H9 (cell line): ENCODE measurements around the gene ITPR2. TPM values are rescaled to one million over a fixed set of nuclear protein-coding genes. Genes with fewer than 3 reads are reported as not detected.

ENCODE experiments used
- DNase-seq: peaks from one replicate; pipeline ENCODE4 v3.0.0-alpha.2; 2017
- H2AFZ ChIP-seq: one replicate; pipeline ENCODE4 v1.6.1; 2013; ENCODE audit warnings: mild to moderate bottlenecking, low read length, control low read depth, moderate library complexity
- H2AK5ac ChIP-seq: 2 replicates; pipeline ENCODE4 v1.6.1; 2013; ENCODE audit warnings: low read length, control low read depth, mixed read lengths; ENCODE audit not compliant: insufficient read length
- H2BK120ac ChIP-seq: one replicate; pipeline ENCODE4 v1.6.1; 2013; ENCODE audit warnings: low read depth, mild to moderate bottlenecking, low read length, control low read depth, inconsistent platforms; ENCODE audit not compliant: poor library complexity, severe bottlenecking
- H2BK12ac ChIP-seq: 2 replicates; pipeline ENCODE4 v1.6.1; 2013; ENCODE audit warnings: low read length, control low read depth, mixed read lengths, low read depth; ENCODE audit not compliant: insufficient read length
- H2BK15ac ChIP-seq: 2 replicates; pipeline ENCODE4 v1.6.1; 2013; ENCODE audit warnings: low read depth, low read length, control low read depth
- H2BK20ac ChIP-seq: one replicate; pipeline ENCODE4 v1.6.1; 2013; ENCODE audit warnings: low read depth, mild to moderate bottlenecking, low read length, control low read depth, inconsistent platforms; ENCODE audit not compliant: poor library complexity, severe bottlenecking
- H2BK5ac ChIP-seq: 2 replicates; pipeline ENCODE4 v1.6.1; 2013; ENCODE audit warnings: low read length, control low read depth, mixed read lengths; ENCODE audit not compliant: insufficient read length
- H3K14ac ChIP-seq: 2 replicates; pipeline ENCODE4 v1.6.1; 2013; ENCODE audit warnings: low read length, control low read depth; ENCODE audit not compliant: insufficient read depth
- H3K18ac ChIP-seq: 2 replicates; pipeline ENCODE4 v1.6.1; 2013; ENCODE audit warnings: low read depth, mild to moderate bottlenecking, mixed read lengths, low read length, control low read depth; ENCODE audit not compliant: insufficient read length
- H3K23ac ChIP-seq: 2 replicates; pipeline ENCODE4 v1.6.1; 2013; ENCODE audit warnings: low read length, control low read depth, mixed read lengths, low read depth; ENCODE audit not compliant: insufficient read length
- H3K23me2 ChIP-seq: 2 replicates; pipeline ENCODE4 v1.6.1; 2013; ENCODE audit warnings: low read depth, mild to moderate bottlenecking, mixed read lengths, low read length, control low read depth; ENCODE audit not compliant: insufficient read length, poor library complexity, severe bottlenecking
- H3K27ac ChIP-seq: 2 replicates; pipeline ENCODE4 v1.5.1; 2013; ENCODE audit warnings: low read length, control low read depth, mixed read lengths, low read depth; ENCODE audit not compliant: insufficient read length
- H3K27me3 ChIP-seq: 2 replicates; pipeline ENCODE4 v1.6.1; 2013; ENCODE audit warnings: low read length, control low read depth, inconsistent platforms; ENCODE audit not compliant: insufficient read depth
- H3K4ac ChIP-seq: 2 replicates; pipeline ENCODE4 v1.6.1; 2013; ENCODE audit warnings: low read depth, mild to moderate bottlenecking, control low read depth, inconsistent platforms, low read length, moderate library complexity
- H3K4me1 ChIP-seq: 2 replicates; pipeline ENCODE4 v1.6.1; 2013; ENCODE audit warnings: low read length, control low read depth, inconsistent platforms; ENCODE audit not compliant: insufficient read depth
- H3K4me2 ChIP-seq: 2 replicates; pipeline ENCODE4 v1.6.1; 2013; ENCODE audit warnings: low read length, control low read depth, mixed read lengths; ENCODE audit not compliant: insufficient read length, insufficient read depth
- H3K56ac ChIP-seq: 2 replicates; pipeline ENCODE4 v1.6.1; 2013; ENCODE audit warnings: low read depth, mild to moderate bottlenecking, mixed read lengths, low read length, control low read depth; ENCODE audit not compliant: insufficient read length
- H3K79me1 ChIP-seq: 2 replicates; pipeline ENCODE4 v1.6.1; 2013; ENCODE audit warnings: low read depth, mild to moderate bottlenecking, moderate library complexity, low read length, control low read depth, inconsistent platforms; ENCODE audit not compliant: insufficient read depth, poor library complexity, severe bottlenecking
- H3K79me2 ChIP-seq: 2 replicates; pipeline ENCODE4 v1.6.1; 2013; ENCODE audit warnings: low read length, control low read depth, inconsistent platforms; ENCODE audit not compliant: insufficient read depth
- H3K9ac ChIP-seq: 2 replicates; pipeline ENCODE4 v1.6.1; 2013; ENCODE audit warnings: low read length, control low read depth, mixed read lengths; ENCODE audit not compliant: insufficient read length; ENCODE audit errors: extremely low read depth
- H3K9me3 ChIP-seq: one replicate; pipeline ENCODE4 v1.6.1; 2013; ENCODE audit warnings: low read depth, low read length, inconsistent platforms; ENCODE audit not compliant: control insufficient read depth
- H3T11ph ChIP-seq: one replicate; pipeline ENCODE4 v1.6.1; 2013; ENCODE audit warnings: mild to moderate bottlenecking, low read length, control low read depth, inconsistent platforms
- H4K20me1 ChIP-seq: one replicate; pipeline ENCODE4 v1.6.1; 2013; ENCODE audit not compliant: control insufficient read depth, insufficient read length, insufficient read depth
- H4K5ac ChIP-seq: 2 replicates; pipeline ENCODE4 v1.6.1; 2013; ENCODE audit warnings: low read depth, mild to moderate bottlenecking, mixed read lengths, low read length, control low read depth; ENCODE audit not compliant: insufficient read length
- H4K8ac ChIP-seq: replicated peaks from 2 replicates; pipeline ENCODE4 v1.6.1; 2013; ENCODE audit warnings: low read length, control low read depth, mixed read lengths, low read depth; ENCODE audit not compliant: insufficient read length
- H4K91ac ChIP-seq: 2 replicates; pipeline ENCODE4 v1.6.1; 2013; ENCODE audit warnings: low read depth, mild to moderate bottlenecking, moderate library complexity, mixed read lengths, low read length, control low read depth; ENCODE audit not compliant: insufficient read length
- H3K27ac Mint-ChIP-seq, 3 experiments: 2 replicates in 2 of 3; 3 replicates in 1 of 3; pipeline ENCODE4 v1.8.0; 2020 to 2021; ENCODE audit warnings: mixed read lengths in 3 of 3, mild to moderate bottlenecking in 1 of 3, moderate library complexity in 1 of 3
- H3K27me3 Mint-ChIP-seq: 2 replicates; pipeline ENCODE4 v1.8.0; 2021; ENCODE audit warnings: low read depth, mild to moderate bottlenecking, moderate library complexity, mixed read lengths
- H3K36me3 Mint-ChIP-seq, 3 experiments: 2 replicates in 2 of 3; 3 replicates in 1 of 3; pipeline ENCODE4 v1.8.0; 2020 to 2021; ENCODE audit warnings: low read depth in 3 of 3, mixed read lengths in 3 of 3; ENCODE audit not compliant: insufficient read depth in 1 of 3
- H3K4me1 Mint-ChIP-seq, 2 experiments: 2 replicates each; pipeline ENCODE4 v1.8.0; 2020; ENCODE audit warnings: mixed read lengths in 2 of 2
- H3K4me3 Mint-ChIP-seq, 2 experiments: 2 replicates in 1 of 2; 3 replicates in 1 of 2; pipeline ENCODE4 v1.8.0; 2020 to 2021; ENCODE audit warnings: mild to moderate bottlenecking in 2 of 2, mixed read lengths in 2 of 2, moderate library complexity in 1 of 2
- H3K9me3 Mint-ChIP-seq, 2 experiments: 2 replicates in 1 of 2; 3 replicates in 1 of 2; pipeline ENCODE4 v1.8.0; 2020; ENCODE audit warnings: mild to moderate bottlenecking in 2 of 2, mixed read lengths in 2 of 2, moderate library complexity in 1 of 2
- WGBS: extraction: QIAGEN DNeasy Blood & Tissue Kit; methylation state at CpG from one replicate; pipeline ENCODE4 v1.1.7; 2013; ENCODE audit warnings: missing lambda C conversion rate, low lambda C conversion rate, mixed read lengths; ENCODE audit not compliant: insufficient read length; ENCODE audit errors: extremely low coverage; 5-methylcytosine and 5-hydroxymethylcytosine counted together
- total RNA-seq: library from RNA; stranded (reverse); gene quantifications from 2 replicates; pipeline ENCODE4 v1.2.1, GENCODE V29; 2021
- TF ChIP-seq, protein P1 (sequence below): fragments of 200-600 bp; sonication (generic); conservative IDR thresholded peaks from 3 replicates; pipeline ENCODE4 v1.8.0; 2021; ENCODE audit warnings: antibody characterized with exemption, mild to moderate bottlenecking

The ITPR2 gene
- total RNA-seq, 1 experiment from 2014 or later: 14.8 TPM

DNA sequence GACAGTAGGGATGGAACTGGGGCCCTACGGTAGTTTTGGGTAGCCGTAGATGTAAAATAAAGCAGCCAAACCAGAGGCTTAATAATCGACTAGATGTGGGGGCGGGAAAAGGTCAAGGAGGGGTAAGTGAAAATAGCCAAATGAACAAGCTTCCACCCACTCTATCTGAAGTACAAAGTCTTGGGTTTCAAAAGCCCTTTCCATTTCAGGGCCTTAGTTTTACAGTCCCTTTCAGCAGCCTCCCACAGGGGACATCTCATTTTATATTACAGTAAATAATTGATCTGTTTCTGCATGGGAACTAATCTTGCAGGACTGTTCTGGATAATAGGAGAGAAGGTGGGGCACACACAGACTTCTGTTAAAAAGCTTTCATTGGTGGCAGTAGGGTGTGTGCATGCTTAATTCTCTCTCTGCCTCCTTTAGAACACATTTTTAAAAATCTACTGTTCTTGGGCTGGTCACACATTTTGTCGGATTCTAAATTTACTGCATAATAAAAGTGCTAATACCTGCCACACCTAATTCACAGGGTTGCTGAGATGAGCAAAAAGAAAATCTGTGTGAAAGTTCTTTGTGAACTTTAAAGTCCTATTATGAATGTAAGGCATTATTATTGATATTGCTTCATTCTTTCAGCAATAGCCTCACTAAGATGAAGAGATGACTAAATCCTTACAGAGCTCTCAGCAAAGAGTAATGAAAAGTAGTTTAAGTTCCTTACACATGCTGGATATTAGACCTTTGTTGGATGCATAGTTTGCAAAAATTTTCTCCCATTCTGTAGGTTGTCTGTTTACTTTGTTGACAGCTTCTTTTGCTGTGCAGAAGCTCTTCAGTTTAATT, 104.6 kb downstream of the ITPR2 start:
- H4K20me1 ChIP-seq: no peaks in the 10 kb centered on the region

More for the DNA sequence above, 104.6 kb downstream of the ITPR2 start:
- Histone ChIP-seq H2BK20ac (no peak overlapping the region), H3K4me2 (no peak overlapping the region), H2BK12ac (no peak overlapping the region), H2BK15ac (no peak overlapping the region), H2AK5ac (no peak overlapping the region), H3K56ac (no peak overlapping the region), H3K4ac (no peak overlapping the region), H2AFZ (no peak overlapping the region), H2BK5ac (no peak overlapping the region), H3K79me1 (peaks cover 3% of the 10 kb centered on the region), H3K4me1 (no peaks in the 10 kb centered on the region), H3K27ac (no peak overlapping the region), H3K14ac (no peak overlapping the region), H3K23ac (no peak overlapping the region), H3K9me3 (no peaks in the 10 kb centered on the region), H2BK120ac (no peak overlapping the region), H3K9ac (no peak overlapping the region), H3K27me3 (no peaks in the 10 kb centered on the region), H3T11ph (no peak overlapping the region), H4K8ac (no peak overlapping the region), H3K23me2 (no peaks in the 10 kb centered on the region), H4K91ac (no peak overlapping the region), H3K18ac (no peak overlapping the region), H3K79me2 (peaks cover 2% of the 10 kb centered on the region; the same call in 1 of the 2 replicates), H4K5ac (no peak overlapping the region)
- H3K4me1 Mint-ChIP-seq: peaks cover 7 to 20% of the 10 kb centered on the region in 2 experiments; a peak in 3 of 4 replicates
- no peak for DNase-seq
- H3K27me3 Mint-ChIP-seq: no peaks in the 10 kb centered on the region
- H3K9me3 Mint-ChIP-seq: no peaks in the 10 kb centered on the region
- H3K27ac Mint-ChIP-seq: peak overlapping the region in 1 of 3 experiments; percentile 49; a peak in 1 of 7 replicates
- no peaks in the 10 kb centered on the region for H3K36me3 Mint-ChIP-seq
- TF ChIP-seq, protein P1, sequence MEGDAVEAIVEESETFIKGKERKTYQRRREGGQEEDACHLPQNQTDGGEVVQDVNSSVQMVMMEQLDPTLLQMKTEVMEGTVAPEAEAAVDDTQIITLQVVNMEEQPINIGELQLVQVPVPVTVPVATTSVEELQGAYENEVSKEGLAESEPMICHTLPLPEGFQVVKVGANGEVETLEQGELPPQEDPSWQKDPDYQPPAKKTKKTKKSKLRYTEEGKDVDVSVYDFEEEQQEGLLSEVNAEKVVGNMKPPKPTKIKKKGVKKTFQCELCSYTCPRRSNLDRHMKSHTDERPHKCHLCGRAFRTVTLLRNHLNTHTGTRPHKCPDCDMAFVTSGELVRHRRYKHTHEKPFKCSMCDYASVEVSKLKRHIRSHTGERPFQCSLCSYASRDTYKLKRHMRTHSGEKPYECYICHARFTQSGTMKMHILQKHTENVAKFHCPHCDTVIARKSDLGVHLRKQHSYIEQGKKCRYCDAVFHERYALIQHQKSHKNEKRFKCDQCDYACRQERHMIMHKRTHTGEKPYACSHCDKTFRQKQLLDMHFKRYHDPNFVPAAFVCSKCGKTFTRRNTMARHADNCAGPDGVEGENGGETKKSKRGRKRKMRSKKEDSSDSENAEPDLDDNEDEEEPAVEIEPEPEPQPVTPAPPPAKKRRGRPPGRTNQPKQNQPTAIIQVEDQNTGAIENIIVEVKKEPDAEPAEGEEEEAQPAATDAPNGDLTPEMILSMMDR: no peak
- no CpG with 5 or more reads among the region's 5 CpGs for WGBS
- H3K4me3 Mint-ChIP-seq: no peak overlapping the region
